Stimulated activated CD8-positive, alpha-beta memory T cell treated with anti-CD3 and anti-CD28 coated beads, Interleukin-12 subunit alpha, Interleukin-12 subunit beta, amount 100 ng/mL, for 4 hours (primary cell): Measurements from ENCODE around the gene MACROD2.

Experiments
- DNase-seq: peaks from one replicate; pipeline ENCODE4 v3.0.0-alpha.2; 2020; ENCODE audit warnings: low read depth

MACROD2 gene

DNA sequence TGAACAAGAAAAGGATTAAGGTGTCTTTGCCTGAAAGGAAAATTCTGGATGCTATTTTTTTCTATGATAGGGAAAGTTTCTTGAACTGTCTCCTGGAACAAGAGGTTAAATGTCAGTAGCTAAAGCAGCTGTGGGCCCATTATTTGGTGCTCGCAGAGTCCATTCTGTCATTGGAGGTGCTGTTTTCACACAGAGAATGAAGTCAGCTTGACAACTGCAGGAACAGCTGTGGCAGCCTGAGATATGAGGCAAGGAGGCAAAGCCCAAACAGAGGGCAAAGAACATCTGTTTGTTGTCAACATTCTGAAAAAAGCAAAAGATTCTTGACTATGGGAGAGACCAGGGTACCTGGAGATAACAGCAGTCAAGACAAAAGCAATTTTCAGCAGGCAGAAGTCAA lies 2029.8 kb downstream of the MACROD2 start:
- DNase-seq, result no peak

GRCh38 chr20:16027686-16028085 lies 2032.4 kb downstream of the MACROD2 start:
- DNase-seq, result no peak

- DNase-seq, result no peak
These were observed 2033.6 kb downstream of the MACROD2 start for GRCh38 chr20:16028923-16029322.

- DNase-seq, result no peak
These were observed 2034.9 kb downstream of the MACROD2 start for GRCh38 chr20:16030253-16030652.

- DNase-seq, result no peak
These were observed 2040.3 kb downstream of the MACROD2 start for GRCh38 chr20:16035576-16035975.

GRCh38 chr20:16036331-16036730 lies 2041.0 kb downstream of the MACROD2 start:
- DNase-seq, result no peak

DNA sequence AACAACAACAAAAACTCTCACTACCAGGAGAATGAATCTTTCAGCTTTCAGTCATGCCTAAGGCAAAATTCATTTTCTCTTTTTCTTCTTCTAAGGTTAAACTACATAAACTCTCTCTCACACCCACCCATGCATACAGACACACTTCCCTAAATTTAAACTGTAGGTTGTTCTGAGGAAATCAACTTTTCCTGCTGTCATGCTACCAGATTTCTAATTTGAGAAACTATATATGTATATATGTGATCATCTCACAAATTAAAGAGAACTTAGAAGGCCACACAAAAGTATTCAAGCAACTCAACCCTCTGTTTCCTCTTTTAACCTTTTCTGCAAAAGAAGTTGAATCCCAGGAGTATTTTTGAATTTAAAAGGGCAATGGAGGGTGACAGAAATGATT lies 2045.4 kb downstream of the MACROD2 start:
- DNase-seq, result no peak

DNA sequence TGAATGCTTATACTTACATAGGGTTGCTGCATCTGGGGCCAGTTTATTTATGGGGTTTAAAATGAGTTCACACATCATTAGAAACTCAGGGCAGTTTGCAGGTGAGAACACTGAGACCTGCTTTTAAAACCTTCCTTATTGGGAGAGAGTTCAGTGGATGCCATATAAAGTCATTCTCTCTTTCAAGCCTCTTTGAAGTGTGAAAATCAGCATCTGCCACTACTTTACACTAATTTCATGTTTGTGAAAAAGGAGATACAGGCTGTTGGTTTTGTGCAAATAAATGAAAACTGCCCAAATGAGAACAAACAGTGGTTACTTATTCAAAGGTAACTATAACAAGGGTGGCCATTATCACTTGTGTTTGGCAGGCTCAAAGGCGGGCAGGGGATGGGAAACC lies 2047.4 kb downstream of the MACROD2 start:
- no peak for DNase-seq

GRCh38 chr20:16043931-16044330 lies 2048.6 kb downstream of the MACROD2 start:
- no peak for DNase-seq

DNA sequence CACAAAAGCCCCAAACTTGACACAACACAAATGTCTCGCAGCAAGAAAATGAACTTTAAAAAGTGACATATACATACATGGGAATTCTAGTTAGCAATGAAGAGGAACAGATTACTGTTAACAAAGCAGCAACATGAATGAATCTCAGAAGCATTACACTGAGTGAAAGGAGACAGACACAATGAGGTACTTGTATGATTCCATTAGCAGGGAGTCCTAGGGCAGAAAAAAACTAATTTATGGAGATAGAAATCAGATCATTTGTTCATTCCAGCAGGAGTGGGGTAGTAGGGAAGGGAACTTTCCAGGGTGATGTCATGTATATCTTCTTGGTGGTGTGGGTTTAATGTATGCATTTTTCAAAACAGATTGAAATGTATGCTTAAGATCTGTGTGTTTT lies 2053.6 kb downstream of the MACROD2 start:
- no peak for DNase-seq

DNA sequence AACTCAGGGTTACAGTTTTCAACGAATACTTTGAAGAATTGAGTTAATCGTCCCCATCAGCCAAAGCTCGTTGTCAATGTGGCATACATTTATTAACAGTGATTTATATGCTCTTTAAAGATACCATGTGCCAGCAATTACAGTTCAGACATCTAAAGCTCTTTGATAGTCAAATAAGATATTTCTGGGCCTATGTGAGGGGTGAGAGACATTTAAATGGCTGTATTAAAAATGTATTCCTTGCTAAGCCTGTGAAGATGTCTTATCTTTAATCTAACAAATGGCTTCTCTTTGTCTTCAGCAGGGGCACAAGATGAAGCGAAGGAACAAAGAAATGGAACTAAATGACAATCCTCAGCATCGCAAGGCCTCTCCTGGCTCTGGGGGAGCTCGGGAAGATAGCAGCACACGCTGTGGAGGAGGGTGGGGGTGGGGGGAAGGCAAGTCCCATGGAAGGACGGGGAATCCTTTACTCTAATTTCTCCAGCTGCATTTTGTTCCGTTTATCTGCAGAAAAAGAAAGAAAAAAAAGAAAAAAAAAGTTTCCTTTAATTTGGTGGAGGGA lies 2054.3 kb downstream of the MACROD2 start:
- DNase-seq, result no peak

- no peak for DNase-seq
These were observed 2055.1 kb downstream of the MACROD2 start for GRCh38 chr20:16050366-16050765.

- no peak for DNase-seq
These were observed 2056.7 kb downstream of the MACROD2 start for GRCh38 chr20:16051968-16052367.

GRCh38 chr20:16052456-16052855 lies 2057.1 kb downstream of the MACROD2 start:
- no peak for DNase-seq

- no peak for DNase-seq
These were observed 2059.7 kb downstream of the MACROD2 start for GRCh38 chr20:16054985-16055384.

DNA sequence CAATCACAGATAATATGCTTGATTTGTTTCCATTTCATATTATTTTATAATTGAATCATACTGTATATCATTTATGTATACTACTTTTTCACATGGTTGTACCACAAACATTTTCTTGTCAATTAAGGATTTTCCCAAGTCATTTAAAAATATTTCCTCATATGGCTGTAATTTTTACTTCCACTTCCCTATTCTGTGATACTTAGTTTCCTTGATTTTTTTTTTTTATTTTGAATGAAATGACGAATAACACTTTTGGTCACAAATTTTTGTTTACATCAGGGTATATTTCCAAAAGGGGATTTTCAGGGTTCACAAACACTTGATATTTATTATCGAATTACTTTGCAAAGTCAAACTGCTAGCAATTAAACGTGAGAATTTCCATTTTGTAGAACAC lies 2062.3 kb downstream of the MACROD2 start:
- no peak for DNase-seq

DNA sequence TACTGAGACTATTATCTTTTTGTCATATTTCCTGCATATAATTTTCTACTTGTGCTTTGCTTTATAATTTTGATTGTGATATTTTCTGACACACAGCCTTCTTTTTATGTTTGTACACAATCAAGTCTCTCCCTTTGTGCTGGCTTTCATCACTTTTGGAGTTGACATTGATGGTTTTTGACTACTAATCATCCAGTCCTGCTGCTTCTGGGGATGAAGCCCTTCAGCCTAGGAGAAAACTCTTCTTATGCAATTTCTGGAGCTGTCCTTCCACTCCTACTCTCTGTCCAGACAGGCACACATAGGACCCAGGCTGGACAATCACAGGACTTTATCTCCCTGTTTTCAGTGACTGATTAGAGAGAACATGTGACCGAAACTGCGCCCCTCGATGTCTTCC lies 2063.0 kb downstream of the MACROD2 start:
- DNase-seq, result no peak

- no peak for DNase-seq
These were observed 2064.5 kb downstream of the MACROD2 start for GRCh38 chr20:16059841-16060240.

GRCh38 chr20:16061351-16061750 lies 2066.0 kb downstream of the MACROD2 start:
- DNase-seq, result no peak

DNA sequence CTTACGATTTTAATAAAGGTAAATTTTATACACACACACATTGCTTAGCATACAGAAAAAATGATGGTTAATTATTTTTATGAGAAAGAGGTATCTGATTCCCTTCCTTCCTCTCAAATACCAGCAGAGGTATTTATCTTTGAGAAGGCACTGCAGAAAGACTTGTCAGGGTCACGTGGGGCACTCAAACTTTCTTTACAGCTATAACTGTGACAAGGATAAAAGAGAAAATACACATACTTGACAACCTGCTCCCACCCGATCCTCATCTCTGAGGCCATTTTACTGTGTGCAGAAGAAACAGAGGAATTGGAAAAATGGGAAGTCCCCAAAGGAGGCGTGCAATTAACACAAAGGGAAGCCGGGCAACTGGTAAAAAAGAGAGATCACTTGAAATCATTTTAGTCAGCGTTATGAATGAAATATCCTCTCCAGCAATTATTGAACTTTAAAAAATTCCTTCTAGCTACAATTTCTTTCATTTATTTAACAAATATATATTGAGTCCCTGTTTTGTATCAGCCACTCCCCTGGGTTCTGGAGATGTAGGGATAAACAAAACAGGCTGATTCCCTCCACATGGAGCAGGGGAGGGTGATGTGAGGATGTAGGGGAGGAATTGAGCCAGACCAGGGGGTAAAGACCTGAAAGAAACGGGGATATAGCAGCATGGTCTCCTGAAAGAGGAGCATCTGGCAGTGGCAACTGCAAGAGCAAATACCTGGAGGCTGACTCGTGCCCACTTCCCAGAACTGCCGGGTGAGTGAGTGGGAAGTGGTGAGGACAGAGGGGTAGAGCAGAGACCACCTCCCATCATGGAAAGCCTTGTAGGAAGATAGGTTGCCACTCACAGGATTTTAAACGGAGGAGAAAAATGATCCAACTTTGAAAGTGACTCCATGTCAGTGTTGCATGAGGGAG lies 2067.6 kb downstream of the MACROD2 start:
- no peak for DNase-seq

GRCh38 chr20:16063881-16064280 lies 2068.6 kb downstream of the MACROD2 start:
- no peak for DNase-seq

DNA sequence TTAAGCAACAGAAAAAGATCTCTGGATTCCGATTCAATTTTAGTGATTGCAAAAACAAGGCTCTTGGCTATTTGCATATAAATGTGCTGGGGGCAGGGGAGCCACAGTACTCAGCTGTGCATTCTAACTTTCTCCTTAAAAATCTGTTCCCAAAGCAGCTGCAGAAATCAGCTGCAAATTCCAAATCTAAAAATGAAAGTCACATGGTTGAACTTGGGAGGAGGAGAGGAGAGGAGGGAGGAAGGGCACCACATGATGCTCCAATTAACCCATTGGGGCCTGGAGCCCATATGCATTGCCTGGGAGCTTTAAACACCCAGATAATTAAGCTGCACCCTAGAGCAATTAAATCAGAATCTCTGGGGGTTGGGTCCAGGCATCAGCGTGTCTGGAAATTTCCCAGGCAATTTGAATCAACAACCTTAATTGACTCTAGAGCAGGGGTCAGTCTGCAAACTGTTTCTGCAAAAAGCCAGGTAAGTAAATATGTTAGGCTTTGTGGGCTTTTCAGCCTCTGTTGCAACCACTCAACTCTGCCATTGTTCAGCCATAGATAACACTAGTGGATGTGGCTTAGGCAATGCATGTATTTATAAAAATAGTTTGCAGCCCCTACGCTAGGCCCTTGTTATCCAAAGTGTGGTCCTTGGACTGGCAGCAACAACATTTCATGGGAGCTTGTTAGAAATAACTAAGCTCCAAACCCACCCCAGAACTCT lies 2069.8 kb downstream of the MACROD2 start:
- DNase-seq, result no peak

- no peak for DNase-seq
These were observed 2071.3 kb downstream of the MACROD2 start for GRCh38 chr20:16066571-16066970.
